GM12878 (cell line): ENCODE data around the gene SMIM27. TPM values are rescaled to one million over a fixed set of nuclear protein-coding genes. Genes with fewer than 3 reads are reported as not detected.
A peak's percentile ranks its signal among the peaks of the same experiment; 100 is the strongest.

Source experiments
- ASH2L ChIP-seq: fragments of 300-600, 200-600 bp; sonication (generic); IDR thresholded peaks from 2 replicates; pipeline ENCODE4 v1.6.1; 2017; ENCODE audit warnings: low read depth, mild to moderate bottlenecking, borderline replicate concordance
- CHD1 ChIP-seq: IDR thresholded peaks from 2 replicates; pipeline ENCODE4 v1.6.1; 2012; ENCODE audit warnings: low read depth, low read length, improper control_type of control experiment
- CTCF ChIP-seq, 3 experiments: IDR thresholded peaks in 2 of 3; conservative IDR thresholded peaks in 1 of 3; 2 replicates each; pipeline ENCODE4 v1.5.1; 2011; ENCODE audit warnings: low read depth in 3 of 3, low read length in 3 of 3, mild to moderate bottlenecking in 3 of 3, control low read depth in 2 of 3, moderate library complexity in 2 of 3, inconsistent platforms in 1 of 3, mixed read lengths in 1 of 3; ENCODE audit not compliant: control insufficient read depth in 2 of 3, insufficient read depth in 1 of 3; ENCODE audit errors: extremely low read depth in 1 of 3
- EED ChIP-seq: sonication (generic); IDR thresholded peaks from 2 replicates; pipeline ENCODE4 v1.6.1; 2016; ENCODE audit warnings: antibody characterized with exemption, low read depth
- FOXK2 ChIP-seq: fragments of 450-650 bp; IDR thresholded peaks from 2 replicates; pipeline ENCODE4 v1.6.1; 2017; ENCODE audit warnings: mild to moderate bottlenecking, moderate library complexity
- HCFC1 ChIP-seq: fragments of 150-350 bp; IDR thresholded peaks from 2 replicates; pipeline ENCODE4 v1.6.1; 2014; ENCODE audit warnings: low read length
- NFIC ChIP-seq: IDR thresholded peaks from 2 replicates; pipeline ENCODE4 v1.6.1; 2012; ENCODE audit warnings: low read depth, mild to moderate bottlenecking, inconsistent platforms, low read length, moderate library complexity
- NFYB ChIP-seq: IDR thresholded peaks from 2 replicates; pipeline ENCODE4 v1.6.1; 2011; ENCODE audit warnings: low read depth, mild to moderate bottlenecking, low read length, improper control_type of control experiment, moderate library complexity; ENCODE audit not compliant: insufficient read depth
- NR2C1 ChIP-seq: fragments of 450-650 bp; IDR thresholded peaks from 2 replicates; pipeline ENCODE4 v1.6.1; 2017; ENCODE audit warnings: antibody characterized with exemption, mild to moderate bottlenecking, moderate library complexity
- RELA ChIP-seq: fragments of 450-650 bp; IDR thresholded peaks from 2 replicates; pipeline ENCODE4 v1.8.0; 2014; ENCODE audit warnings: borderline replicate concordance; ENCODE audit not compliant: partially characterized antibody
- SIX5 ChIP-seq: IDR thresholded peaks from 2 replicates; pipeline ENCODE4 v1.6.1; 2011; ENCODE audit warnings: mild to moderate bottlenecking, low read depth, low read length, moderate library complexity; ENCODE audit not compliant: severe bottlenecking
- SMC3 ChIP-seq: IDR thresholded peaks from 2 replicates; pipeline ENCODE4 v1.6.1; 2011; ENCODE audit warnings: low read length, improper control_type of control experiment, borderline replicate concordance
- SPI1 ChIP-seq: IDR thresholded peaks from 2 replicates; pipeline ENCODE4 v1.6.1; 2011; ENCODE audit warnings: low read depth, mild to moderate bottlenecking, low read length, moderate library complexity, borderline replicate concordance; ENCODE audit not compliant: insufficient read depth
- STAT1 ChIP-seq: fragments of 450-650 bp; conservative IDR thresholded peaks from 2 replicates; pipeline ENCODE4 v1.6.1; 2014; ENCODE audit warnings: antibody characterized with exemption, mild to moderate bottlenecking
- YY1 ChIP-seq: IDR thresholded peaks from 2 replicates; pipeline ENCODE4 v1.6.1; 2011; ENCODE audit warnings: low read depth, mild to moderate bottlenecking, low read length
- ZNF622 ChIP-seq: fragments of 450-650 bp; IDR thresholded peaks from 2 replicates; pipeline ENCODE4 v1.6.1; 2017; ENCODE audit warnings: mild to moderate bottlenecking, inconsistent platforms
- polyA plus RNA-seq, 11 experiments: library from polyadenylated mRNA; depleted of rRNA in 4 of 11; unstranded in 6 of 11; stranded (reverse) in 5 of 11; fragments of >200 nt; fragmentation: Nextera tagmentation in 4 of 11; fragmentation: Illumina TruSeq in 1 of 11; extraction: Ambion mirVana in 4 of 11; extraction: Trizol in 1 of 11; gene quantifications; 1 replicate in 1 of 11; 2 replicates in 10 of 11; pipeline versions ENCODE4 v1.2.1 to v1.2.3, GENCODE V29; 2011 to 2016; ENCODE audit warnings: inconsistent platforms in 2 of 11, missing spikeins in 2 of 11, low read depth in 1 of 11
- total RNA-seq, 4 experiments: library from RNA; depleted of rRNA in 3 of 4; stranded (reverse); fragments of >200 nt in 3 of 4; fragmentation: Illumina TruSeq in 1 of 4; extraction: Trizol in 1 of 4; gene quantifications; 2 replicates each; pipeline versions ENCODE4 v1.2.1 to v1.2.3, GENCODE V29; 2013 to 2021
- TF ChIP-seq, protein P1 (sequence below): fragments of 450-650 bp; IDR thresholded peaks from 2 replicates; pipeline ENCODE4 v1.6.1; 2017; ENCODE audit warnings: mild to moderate bottlenecking, moderate library complexity
- TF ChIP-seq, protein P2 (sequence below): IDR thresholded peaks from 2 replicates; pipeline ENCODE4 v1.6.1; 2011; ENCODE audit warnings: borderline replicate concordance, low read depth, mild to moderate bottlenecking, moderate library complexity, mixed read lengths, low read length; ENCODE audit not compliant: insufficient read depth; ENCODE audit errors: extremely low read length
- TF ChIP-seq, protein P3 (sequence below): fragments of 450-650 bp; formaldehyde crosslinking; IDR thresholded peaks from 2 replicates; pipeline ENCODE4 v1.5.0; 2022; ENCODE audit warnings: mild to moderate bottlenecking, missing genetic modification characterization

SMIM27 gene
- total and polyA plus RNA-seq, 10 of the 15 experiments (the other 5 are each of a cell fraction or from before 2014, with no cell fraction given) = 12.2 to 47.3 (median 26.5) TPM

GRCh38 chr9:32572900-32573523 is 20.9 kb downstream of the SMIM27 start, which contains the start of gene NDUFB6 (continued):
- TF ChIP-seq, protein P1, sequence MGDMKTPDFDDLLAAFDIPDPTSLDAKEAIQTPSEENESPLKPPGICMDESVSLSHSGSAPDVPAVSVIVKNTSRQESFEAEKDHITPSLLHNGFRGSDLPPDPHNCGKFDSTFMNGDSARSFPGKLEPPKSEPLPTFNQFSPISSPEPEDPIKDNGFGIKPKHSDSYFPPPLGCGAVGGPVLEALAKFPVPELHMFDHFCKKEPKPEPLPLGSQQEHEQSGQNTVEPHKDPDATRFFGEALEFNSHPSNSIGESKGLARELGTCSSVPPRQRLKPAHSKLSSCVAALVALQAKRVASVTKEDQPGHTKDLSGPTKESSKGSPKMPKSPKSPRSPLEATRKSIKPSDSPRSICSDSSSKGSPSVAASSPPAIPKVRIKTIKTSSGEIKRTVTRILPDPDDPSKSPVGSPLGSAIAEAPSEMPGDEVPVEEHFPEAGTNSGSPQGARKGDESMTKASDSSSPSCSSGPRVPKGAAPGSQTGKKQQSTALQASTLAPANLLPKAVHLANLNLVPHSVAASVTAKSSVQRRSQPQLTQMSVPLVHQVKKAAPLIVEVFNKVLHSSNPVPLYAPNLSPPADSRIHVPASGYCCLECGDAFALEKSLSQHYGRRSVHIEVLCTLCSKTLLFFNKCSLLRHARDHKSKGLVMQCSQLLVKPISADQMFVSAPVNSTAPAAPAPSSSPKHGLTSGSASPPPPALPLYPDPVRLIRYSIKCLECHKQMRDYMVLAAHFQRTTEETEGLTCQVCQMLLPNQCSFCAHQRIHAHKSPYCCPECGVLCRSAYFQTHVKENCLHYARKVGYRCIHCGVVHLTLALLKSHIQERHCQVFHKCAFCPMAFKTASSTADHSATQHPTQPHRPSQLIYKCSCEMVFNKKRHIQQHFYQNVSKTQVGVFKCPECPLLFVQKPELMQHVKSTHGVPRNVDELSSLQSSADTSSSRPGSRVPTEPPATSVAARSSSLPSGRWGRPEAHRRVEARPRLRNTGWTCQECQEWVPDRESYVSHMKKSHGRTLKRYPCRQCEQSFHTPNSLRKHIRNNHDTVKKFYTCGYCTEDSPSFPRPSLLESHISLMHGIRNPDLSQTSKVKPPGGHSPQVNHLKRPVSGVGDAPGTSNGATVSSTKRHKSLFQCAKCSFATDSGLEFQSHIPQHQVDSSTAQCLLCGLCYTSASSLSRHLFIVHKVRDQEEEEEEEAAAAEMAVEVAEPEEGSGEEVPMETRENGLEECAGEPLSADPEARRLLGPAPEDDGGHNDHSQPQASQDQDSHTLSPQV = no peak
- TF ChIP-seq NFYB (no peak), CHD1 (no peak), FOXK2 (no peak), NFIC (0 out of 2 replicates have a peak, but pooled peaks have one; percentile 23), YY1 (peak; percentile 60), NR2C1 (peak; percentile 59; the same call in 1 of the 2 replicates), EED (no peak), HCFC1 (peak; percentile 86), SPI1 (no peak), ASH2L (0 out of 2 replicates have a peak, but pooled peaks have one; percentile 31), STAT1 (no peak), SMC3 (peak; percentile 4; the same call in 1 of the 2 replicates), RELA (peak; percentile 19), CTCF (IDR thresholded peaks at IDR 0.05 in 2 of 3, conservative IDR thresholded peaks at IDR 0.05 in 1 of 3; ENCODE audit: control insufficient read depth in 2 of 3, extremely low read depth in 1 of 3, insufficient read depth in 1 of 3, low read depth in 3 of 3, low read length in 3 of 3) (no peak), ZNF622 (no peak), SIX5 (peak; percentile 60)
- TF ChIP-seq, protein P2, sequence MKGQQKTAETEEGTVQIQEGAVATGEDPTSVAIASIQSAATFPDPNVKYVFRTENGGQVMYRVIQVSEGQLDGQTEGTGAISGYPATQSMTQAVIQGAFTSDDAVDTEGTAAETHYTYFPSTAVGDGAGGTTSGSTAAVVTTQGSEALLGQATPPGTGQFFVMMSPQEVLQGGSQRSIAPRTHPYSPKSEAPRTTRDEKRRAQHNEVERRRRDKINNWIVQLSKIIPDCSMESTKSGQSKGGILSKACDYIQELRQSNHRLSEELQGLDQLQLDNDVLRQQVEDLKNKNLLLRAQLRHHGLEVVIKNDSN = no peak
- TF ChIP-seq, protein P3, sequence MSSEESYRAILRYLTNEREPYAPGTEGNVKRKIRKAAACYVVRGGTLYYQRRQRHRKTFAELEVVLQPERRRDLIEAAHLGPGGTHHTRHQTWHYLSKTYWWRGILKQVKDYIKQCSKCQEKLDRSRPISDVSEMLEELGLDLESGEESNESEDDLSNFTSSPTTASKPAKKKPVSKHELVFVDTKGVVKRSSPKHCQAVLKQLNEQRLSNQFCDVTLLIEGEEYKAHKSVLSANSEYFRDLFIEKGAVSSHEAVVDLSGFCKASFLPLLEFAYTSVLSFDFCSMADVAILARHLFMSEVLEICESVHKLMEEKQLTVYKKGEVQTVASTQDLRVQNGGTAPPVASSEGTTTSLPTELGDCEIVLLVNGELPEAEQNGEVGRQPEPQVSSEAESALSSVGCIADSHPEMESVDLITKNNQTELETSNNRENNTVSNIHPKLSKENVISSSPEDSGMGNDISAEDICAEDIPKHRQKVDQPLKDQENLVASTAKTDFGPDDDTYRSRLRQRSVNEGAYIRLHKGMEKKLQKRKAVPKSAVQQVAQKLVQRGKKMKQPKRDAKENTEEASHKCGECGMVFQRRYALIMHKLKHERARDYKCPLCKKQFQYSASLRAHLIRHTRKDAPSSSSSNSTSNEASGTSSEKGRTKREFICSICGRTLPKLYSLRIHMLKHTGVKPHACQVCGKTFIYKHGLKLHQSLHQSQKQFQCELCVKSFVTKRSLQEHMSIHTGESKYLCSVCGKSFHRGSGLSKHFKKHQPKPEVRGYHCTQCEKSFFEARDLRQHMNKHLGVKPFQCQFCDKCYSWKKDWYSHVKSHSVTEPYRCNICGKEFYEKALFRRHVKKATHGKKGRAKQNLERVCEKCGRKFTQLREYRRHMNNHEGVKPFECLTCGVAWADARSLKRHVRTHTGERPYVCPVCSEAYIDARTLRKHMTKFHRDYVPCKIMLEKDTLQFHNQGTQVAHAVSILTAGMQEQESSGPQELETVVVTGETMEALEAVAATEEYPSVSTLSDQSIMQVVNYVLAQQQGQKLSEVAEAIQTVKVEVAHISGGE (CRISPR knock-in tag) = peak; percentile 75
